Dendritic cell treated with granulocyte-macrophage colony-stimulating factor and Interleukin-4, amounts not matched to agents 40 ng/mL and 50 ng/mL, for 4 days (primary cell): ENCODE measurements around the gene ARID3A.
"Not testable (repeated sequence)": the region's sequence is repeated elsewhere in the genome, so short reads cannot be mapped to it uniquely, and the experiment has no call there.

Source experiments
- H3K27ac Mint-ChIP-seq: one replicate; pipeline ENCODE4 v1.8.0; 2022; ENCODE audit warnings: mild to moderate bottlenecking, mixed read lengths
- H3K27me3 Mint-ChIP-seq: one replicate; pipeline ENCODE4 v1.8.0; 2022; ENCODE audit warnings: mild to moderate bottlenecking, mixed read lengths
- H3K36me3 Mint-ChIP-seq: one replicate; pipeline ENCODE4 v1.8.0; 2022; ENCODE audit warnings: low read depth, mixed read lengths
- H3K4me1 Mint-ChIP-seq: one replicate; pipeline ENCODE4 v1.8.0; 2022; ENCODE audit warnings: low read depth, mixed read lengths
- H3K4me3 Mint-ChIP-seq: one replicate; pipeline ENCODE4 v1.8.0; 2022; ENCODE audit warnings: mild to moderate bottlenecking, moderate library complexity, mixed read lengths
- H3K9me3 Mint-ChIP-seq: one replicate; pipeline ENCODE4 v1.8.0; 2022; ENCODE audit warnings: mixed read lengths
- intact Hi-C: fragments of 100-400 bp; cut with micrococcal nuclease; formaldehyde crosslinking; loops from one replicate; pipeline ENCODE4 v1.15.0; 2022

Gene ARID3A

GRCh38 chr19:957578-957977 lies 31.7 kb downstream of the ARID3A start:
- Mint-ChIP-seq H3K4me1 (peaks cover 80% of the 10 kb centered on the region), H3K36me3 (peaks cover 94% of the 10 kb centered on the region)
- H3K27me3 Mint-ChIP-seq, H3K4me3 Mint-ChIP-seq, H3K27ac Mint-ChIP-seq, intact Hi-C loops, H3K9me3 Mint-ChIP-seq: not testable (repeated sequence)

- Mint-ChIP-seq H3K4me3 (no peak overlapping the region), H3K4me1 (peaks cover 69% of the 10 kb centered on the region), H3K27me3 (no peaks in the 10 kb centered on the region), H3K9me3 (no peaks in the 10 kb centered on the region), H3K27ac (peak overlapping the region; percentile 35), H3K36me3 (peaks cover 98% of the 10 kb centered on the region)
- intact Hi-C loops = no loop called here
These were observed 33.4 kb downstream of the ARID3A start for GRCh38 chr19:958967-959855.

GRCh38 chr19:960020-960419 lies 34.2 kb downstream of the ARID3A start:
- Mint-ChIP-seq H3K9me3 (no peaks in the 10 kb centered on the region), H3K27me3 (no peaks in the 10 kb centered on the region), H3K27ac (no peak overlapping the region), H3K4me3 (no peak overlapping the region), H3K4me1 (peaks cover 61% of the 10 kb centered on the region), H3K36me3 (peaks cover 98% of the 10 kb centered on the region)
- intact Hi-C loops = no loop called here

- no peak overlapping the region for H3K27ac Mint-ChIP-seq
- H3K27me3 Mint-ChIP-seq = no peaks in the 10 kb centered on the region
- peaks cover 98% of the 10 kb centered on the region for H3K36me3 Mint-ChIP-seq
- H3K4me1 Mint-ChIP-seq = peaks cover 55% of the 10 kb centered on the region
- intact Hi-C loops = no loop called here
- no peaks in the 10 kb centered on the region for H3K9me3 Mint-ChIP-seq
- H3K4me3 Mint-ChIP-seq = no peak overlapping the region
These were observed 34.7 kb downstream of the ARID3A start for GRCh38 chr19:960601-960938.

- Mint-ChIP-seq H3K27ac (peak overlapping the region; percentile 60), H3K9me3 (no peaks in the 10 kb centered on the region), H3K27me3 (no peaks in the 10 kb centered on the region), H3K4me1 (peaks cover 48% of the 10 kb centered on the region), H3K36me3 (peaks cover 98% of the 10 kb centered on the region), H3K4me3 (no peak overlapping the region)
- intact Hi-C loops = no loop called here
These were observed 36.2 kb downstream of the ARID3A start for GRCh38 chr19:961866-962620.

GRCh38 chr19:962683-963400 lies 37.0 kb downstream of the ARID3A start:
- peaks cover 40% of the 10 kb centered on the region for H3K4me1 Mint-ChIP-seq

GRCh38 chr19:963486-963951 lies 37.7 kb downstream of the ARID3A start:
- H3K9me3 Mint-ChIP-seq = no peaks in the 10 kb centered on the region
- H3K27me3 Mint-ChIP-seq = no peaks in the 10 kb centered on the region
- peaks cover 100% of the 10 kb centered on the region for H3K36me3 Mint-ChIP-seq
- H3K27ac Mint-ChIP-seq = no peak overlapping the region
- H3K4me3 Mint-ChIP-seq = no peak overlapping the region
- peaks cover 36% of the 10 kb centered on the region for H3K4me1 Mint-ChIP-seq
- intact Hi-C loops = no loop called here

More at GRCh38 chr19:962683-963400, 37.0 kb downstream of the ARID3A start:
- no peak overlapping the region for H3K27ac Mint-ChIP-seq
- no peak overlapping the region for H3K4me3 Mint-ChIP-seq
- H3K36me3 Mint-ChIP-seq = peaks cover 100% of the 10 kb centered on the region
- H3K27me3 Mint-ChIP-seq = no peaks in the 10 kb centered on the region
- no peaks in the 10 kb centered on the region for H3K9me3 Mint-ChIP-seq
- intact Hi-C loops = no loop called here

GRCh38 chr19:964116-964520 lies 38.3 kb downstream of the ARID3A start:
- Mint-ChIP-seq H3K27ac (no peak overlapping the region), H3K9me3 (no peaks in the 10 kb centered on the region), H3K36me3 (peaks cover 100% of the 10 kb centered on the region), H3K4me3 (no peak overlapping the region), H3K4me1 (peaks cover 30% of the 10 kb centered on the region), H3K27me3 (no peaks in the 10 kb centered on the region)
- intact Hi-C loops = no loop called here

GRCh38 chr19:964761-965694 lies 39.2 kb downstream of the ARID3A start:
- intact Hi-C loops = no loop called here
- H3K27ac Mint-ChIP-seq = no peak overlapping the region
- no peaks in the 10 kb centered on the region for H3K27me3 Mint-ChIP-seq
- H3K36me3 Mint-ChIP-seq = peaks cover 100% of the 10 kb centered on the region
- H3K4me3 Mint-ChIP-seq = no peak overlapping the region
- H3K4me1 Mint-ChIP-seq = peaks cover 22% of the 10 kb centered on the region
- H3K9me3 Mint-ChIP-seq = no peaks in the 10 kb centered on the region

GRCh38 chr19:966485-967088 lies 40.8 kb downstream of the ARID3A start:
- H3K27me3 Mint-ChIP-seq = no peaks in the 10 kb centered on the region
- intact Hi-C loops = no loop called here
- H3K4me1 Mint-ChIP-seq = peaks cover 15% of the 10 kb centered on the region
- no peak overlapping the region for H3K27ac Mint-ChIP-seq
- H3K36me3 Mint-ChIP-seq = peaks cover 100% of the 10 kb centered on the region
- H3K9me3 Mint-ChIP-seq = no peaks in the 10 kb centered on the region
- H3K4me3 Mint-ChIP-seq = no peak overlapping the region

- Mint-ChIP-seq H3K4me3 (no peak overlapping the region), H3K27ac (no peak overlapping the region), H3K27me3 (no peaks in the 10 kb centered on the region), H3K4me1 (no peaks in the 10 kb centered on the region), H3K9me3 (no peaks in the 10 kb centered on the region), H3K36me3 (peaks cover 100% of the 10 kb centered on the region)
- intact Hi-C loops = no loop called here
These were observed 44.9 kb downstream of the ARID3A start for GRCh38 chr19:970695-971094.

GRCh38 chr19:971795-972194 lies 46.0 kb downstream of the ARID3A start:
- Mint-ChIP-seq H3K27me3 (no peaks in the 10 kb centered on the region), H3K4me1 (no peaks in the 10 kb centered on the region), H3K36me3 (peaks cover 100% of the 10 kb centered on the region), H3K4me3 (no peak overlapping the region), H3K9me3 (no peaks in the 10 kb centered on the region), H3K27ac (no peak overlapping the region)
- intact Hi-C loops = no loop called here

- Mint-ChIP-seq H3K4me3 (no peak overlapping the region), H3K27me3 (no peaks in the 10 kb centered on the region), H3K36me3 (peaks cover 96% of the 10 kb centered on the region), H3K27ac (no peak overlapping the region), H3K4me1 (no peaks in the 10 kb centered on the region), H3K9me3 (no peaks in the 10 kb centered on the region)
- intact Hi-C loops = no loop called here
These were observed 46.4 kb downstream of the ARID3A start for GRCh38 chr19:972281-972680.
